A673 (cell line): Measurements from ENCODE around the gene IQGAP1.

Experiments used
- CTCF ChIP-seq: fragments of 300-800, 200-600 bp; sonication (generic); conservative IDR thresholded peaks from 2 replicates; pipeline ENCODE4 v1.5.1; 2017; ENCODE audit warnings: low read depth, mild to moderate bottlenecking, antibody characterized with exemption, low read length, moderate library complexity, mixed read lengths
- EZH2 ChIP-seq: fragments of 200-600 bp; sonication (generic); IDR thresholded peaks from 2 replicates; pipeline ENCODE4 v1.6.1; 2017; ENCODE audit warnings: borderline replicate concordance, low read depth, mild to moderate bottlenecking, mixed read lengths, antibody characterized with exemption, low read length; ENCODE audit not compliant: poor library complexity, severe bottlenecking

- TF ChIP-seq EZH2, result no peak
- TF ChIP-seq CTCF, result no peak
Measured at GRCh38 chr15:90529011-90529370, 140.9 kb downstream of the IQGAP1 start.
